Fibroblast of skin of left biceps (primary cell): ENCODE data around the gene GCGR.
"Not testable (repeated sequence)": the region's sequence is repeated elsewhere in the genome, so short reads cannot be mapped to it uniquely, and the experiment has no call there.

Experiments used
- DNase-seq, 2 experiments: peaks; one replicate each; pipeline ENCODE4 v3.0.0-alpha.2; 2013; ENCODE audit warnings: low read depth in 2 of 2

The GCGR gene

DNA sequence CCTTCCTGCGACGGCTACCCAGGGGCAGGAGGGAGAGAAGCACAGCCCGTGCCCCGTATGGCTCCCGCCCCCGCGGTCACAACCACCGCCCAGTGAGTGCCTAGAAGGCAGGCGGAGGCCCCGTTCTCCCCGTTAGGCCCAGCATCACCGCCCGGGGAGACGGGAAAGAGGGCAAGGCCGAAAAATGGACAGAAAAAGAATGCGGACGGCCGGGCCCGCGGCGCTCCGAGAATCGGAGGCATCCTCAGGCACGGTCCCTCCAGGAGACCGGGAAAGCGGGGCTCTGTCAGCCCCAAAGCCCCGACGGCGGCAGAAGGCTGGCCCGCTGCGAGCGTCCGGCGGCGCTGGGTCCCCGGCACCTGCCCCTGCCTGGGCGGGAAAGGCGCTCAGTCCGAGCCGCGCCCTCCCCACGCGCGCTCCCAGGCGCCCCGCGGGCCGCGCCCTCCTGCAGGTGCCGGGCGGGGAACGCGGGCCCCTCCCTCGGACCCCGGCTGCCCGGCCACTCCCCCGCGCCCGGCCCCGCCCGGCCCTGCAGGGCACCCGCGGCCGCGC is 28.7 kb downstream of the GCGR start:
- DNase-seq = no peak

DNA sequence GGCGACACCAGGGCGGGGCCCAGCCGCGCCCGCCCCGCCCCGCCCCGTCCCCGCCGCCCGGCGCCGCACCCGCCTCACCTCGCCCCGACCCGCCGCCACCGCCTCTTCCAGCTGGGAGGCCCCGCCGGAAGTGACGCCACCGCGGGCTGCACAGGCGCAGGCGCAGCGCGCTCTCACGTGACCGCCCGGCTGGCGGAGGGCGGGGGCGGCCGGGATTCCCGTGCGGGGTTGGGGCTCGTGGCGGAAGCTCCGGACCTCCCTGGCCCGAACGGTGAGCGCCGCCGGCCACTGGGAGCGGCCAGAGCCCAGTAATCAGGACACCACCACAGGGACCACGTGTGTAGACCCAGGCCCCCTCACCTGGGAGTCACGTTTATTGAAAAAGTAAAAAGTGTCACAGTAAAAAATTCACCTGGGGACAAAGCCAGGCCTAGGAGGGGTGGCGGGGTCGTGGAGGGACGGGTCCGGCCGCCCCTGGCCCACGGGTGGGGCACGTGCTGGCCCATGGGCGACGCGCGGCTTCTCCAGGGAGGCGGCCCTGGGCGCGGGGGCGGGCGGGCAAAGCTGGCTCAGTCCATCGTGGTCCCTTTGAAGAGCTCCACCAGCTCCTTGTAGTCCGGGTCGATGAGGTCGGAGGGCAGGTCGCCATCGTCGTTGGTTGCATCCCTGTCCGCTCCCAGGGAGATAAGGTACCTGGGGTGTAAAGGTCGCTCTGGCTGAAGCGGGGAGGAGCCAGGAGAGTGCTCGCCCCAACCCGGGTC is 29.4 kb downstream of the GCGR start, which contains the start of gene MCRIP1:
Gene MCRIP1 (minus strand): TSS at position 132 of the 761 bp plus-strand sequence. CDS start 8,785 bp downstream, outside the sequence.
- DNase-seq = peak; percentile 72 to 76

DNA sequence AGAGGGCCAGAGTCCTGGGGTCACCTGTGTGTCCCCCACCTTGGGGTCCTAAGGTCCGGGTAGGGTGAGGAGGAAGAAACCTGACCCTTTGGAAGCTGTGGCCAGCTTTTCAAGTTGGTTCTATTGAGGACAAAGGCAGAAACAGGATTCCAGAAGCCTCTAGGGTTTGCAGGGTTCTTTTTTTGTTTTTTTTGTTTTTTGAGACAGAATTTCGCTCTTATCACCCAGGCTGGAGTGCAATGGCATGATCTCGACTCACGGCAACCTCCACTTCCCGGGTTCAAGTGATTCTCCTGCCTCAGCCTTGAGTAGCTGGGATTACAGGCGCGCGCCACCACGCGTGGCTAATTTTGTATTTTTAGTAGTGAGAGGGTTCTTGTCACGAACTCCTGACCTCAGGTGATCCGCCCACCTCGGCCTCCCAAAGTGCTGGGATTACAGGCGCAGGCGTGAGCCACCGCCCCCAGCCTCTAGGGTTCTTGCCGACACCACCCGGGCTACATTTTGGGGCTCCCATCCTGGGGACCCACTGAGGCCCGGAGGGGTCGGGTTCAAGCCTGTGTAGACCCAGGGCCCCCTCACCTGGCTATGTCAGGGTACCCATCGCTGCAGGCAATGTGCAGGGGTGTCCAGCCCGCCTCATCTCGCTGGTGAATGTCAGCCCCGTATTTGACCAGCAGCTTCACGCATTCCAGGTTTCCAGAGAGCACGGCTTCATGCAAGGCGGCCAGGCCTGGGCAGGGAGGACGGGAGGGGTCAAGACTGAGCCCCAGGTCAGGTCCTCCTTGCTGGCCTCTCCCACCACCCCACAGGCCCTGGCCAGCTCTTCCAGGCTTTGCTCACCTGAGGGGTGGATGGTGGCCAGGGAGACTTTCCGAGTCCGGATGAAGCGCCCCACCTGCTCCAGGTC is 30.2 kb downstream of the GCGR start:
- no peak for DNase-seq

DNA sequence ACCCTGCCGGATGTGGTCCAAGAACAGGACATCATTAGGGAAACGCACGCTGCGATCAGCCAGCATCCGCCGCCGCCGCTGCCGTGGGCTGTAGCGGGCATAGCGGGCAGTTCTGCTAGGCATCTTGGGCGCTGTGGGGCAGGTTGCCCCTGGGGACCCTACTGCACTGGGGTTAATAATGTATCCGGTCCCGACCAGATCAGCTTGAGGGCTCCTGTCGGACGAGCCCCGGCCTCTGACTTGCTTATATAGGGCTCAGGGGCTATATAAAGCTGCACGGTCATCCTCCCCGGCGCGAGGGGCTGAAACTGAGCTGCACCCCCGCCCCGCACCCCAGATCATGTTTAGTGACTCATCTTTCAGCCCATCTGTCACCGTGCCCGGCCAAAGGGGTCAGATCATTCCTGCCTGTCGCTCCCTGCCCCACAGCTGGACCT is 30.9 kb downstream of the GCGR start, which contains the start of gene PPP1R27:
Gene PPP1R27 (minus strand): TSS at position 220 of the 437 bp plus-strand sequence. CDS start 97 bp downstream, at position 123.
- DNase-seq = no peak

DNA sequence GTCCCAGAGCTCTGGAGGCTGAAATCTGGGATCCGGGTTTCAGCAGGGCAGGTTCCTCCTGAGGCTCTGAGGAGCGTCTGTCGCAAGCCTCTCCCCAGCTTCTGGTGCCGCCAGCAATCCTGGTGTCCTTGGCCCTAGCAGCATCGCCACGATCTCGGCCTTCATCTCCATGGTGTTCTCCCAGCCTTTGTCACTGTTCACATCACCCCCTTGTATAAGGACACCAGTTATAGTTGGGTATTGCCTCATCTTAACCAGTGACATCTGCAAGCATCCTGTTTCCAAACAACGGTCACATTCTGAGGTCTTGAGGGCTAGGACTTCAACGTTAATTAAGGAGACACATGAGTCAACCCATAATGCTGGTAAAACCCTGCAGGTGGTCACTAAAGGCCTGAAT is 33.7 kb downstream of the GCGR start:
- DNase-seq = no peak

DNA sequence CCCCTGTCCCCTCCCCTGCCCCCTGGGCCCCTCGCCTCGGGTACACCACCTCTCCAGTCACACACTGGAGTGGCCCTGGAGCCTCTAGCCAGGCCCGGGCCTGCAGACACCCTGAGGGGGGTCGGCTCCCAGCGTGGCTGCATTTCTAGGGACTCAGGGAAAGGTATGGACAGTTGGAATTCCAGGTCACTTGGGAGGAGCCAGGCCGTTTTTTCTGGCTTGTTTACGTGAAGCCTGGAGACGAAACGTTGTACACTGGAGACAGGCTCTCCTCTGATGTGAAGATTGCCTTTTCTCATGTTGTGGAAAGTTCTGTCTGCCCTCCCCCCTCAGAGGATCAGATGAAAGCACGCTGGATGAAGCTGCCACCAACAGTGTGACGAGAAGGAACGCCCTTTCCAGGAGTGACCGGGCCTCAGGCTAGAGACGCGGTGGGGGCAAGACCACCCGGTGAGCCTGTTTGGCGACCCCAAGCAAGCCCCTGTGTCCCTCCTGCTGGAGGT is 34.9 kb downstream of the GCGR start:
- DNase-seq = no peak

DNA sequence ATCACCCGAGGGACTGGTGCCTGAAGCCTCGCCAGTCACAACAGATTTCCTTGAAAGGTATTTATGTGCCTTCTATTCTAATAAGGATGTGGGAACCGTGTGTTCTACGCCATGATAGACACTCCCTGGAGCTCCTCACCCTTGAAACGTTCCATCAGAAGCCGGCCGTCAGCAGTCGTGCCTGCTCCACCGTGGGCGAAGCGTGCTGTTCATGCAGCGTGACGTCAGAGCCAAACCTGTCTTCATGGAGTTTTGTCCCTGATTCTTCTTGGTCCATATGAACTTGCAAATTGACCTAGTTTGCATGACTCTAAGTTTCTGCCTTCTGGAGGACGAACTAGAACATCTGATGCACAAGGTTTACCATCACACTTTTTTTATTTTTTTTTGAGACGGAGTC is 35.4 kb downstream of the GCGR start:
- DNase-seq = no peak

DNA sequence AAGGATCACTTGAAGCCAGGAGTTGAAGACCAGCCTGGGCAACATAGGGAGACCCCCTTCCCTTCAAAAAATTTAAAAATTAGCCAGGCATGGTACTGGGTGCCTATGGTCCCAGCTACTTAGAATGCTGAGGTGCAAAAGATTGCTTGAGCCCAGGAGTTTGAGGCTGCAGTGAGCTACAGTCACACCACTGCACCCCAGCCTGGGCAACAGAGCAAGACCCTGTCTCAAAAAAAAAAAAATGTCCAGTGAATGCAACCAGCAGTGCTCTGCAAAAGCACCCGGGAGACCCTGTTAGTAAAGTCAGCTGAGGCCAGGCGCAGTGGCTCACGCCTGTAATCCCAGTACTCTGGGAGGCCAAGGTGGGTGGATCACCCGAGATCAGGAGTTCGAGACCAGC is 36.1 kb downstream of the GCGR start:
- not testable (repeated sequence) for DNase-seq

DNA sequence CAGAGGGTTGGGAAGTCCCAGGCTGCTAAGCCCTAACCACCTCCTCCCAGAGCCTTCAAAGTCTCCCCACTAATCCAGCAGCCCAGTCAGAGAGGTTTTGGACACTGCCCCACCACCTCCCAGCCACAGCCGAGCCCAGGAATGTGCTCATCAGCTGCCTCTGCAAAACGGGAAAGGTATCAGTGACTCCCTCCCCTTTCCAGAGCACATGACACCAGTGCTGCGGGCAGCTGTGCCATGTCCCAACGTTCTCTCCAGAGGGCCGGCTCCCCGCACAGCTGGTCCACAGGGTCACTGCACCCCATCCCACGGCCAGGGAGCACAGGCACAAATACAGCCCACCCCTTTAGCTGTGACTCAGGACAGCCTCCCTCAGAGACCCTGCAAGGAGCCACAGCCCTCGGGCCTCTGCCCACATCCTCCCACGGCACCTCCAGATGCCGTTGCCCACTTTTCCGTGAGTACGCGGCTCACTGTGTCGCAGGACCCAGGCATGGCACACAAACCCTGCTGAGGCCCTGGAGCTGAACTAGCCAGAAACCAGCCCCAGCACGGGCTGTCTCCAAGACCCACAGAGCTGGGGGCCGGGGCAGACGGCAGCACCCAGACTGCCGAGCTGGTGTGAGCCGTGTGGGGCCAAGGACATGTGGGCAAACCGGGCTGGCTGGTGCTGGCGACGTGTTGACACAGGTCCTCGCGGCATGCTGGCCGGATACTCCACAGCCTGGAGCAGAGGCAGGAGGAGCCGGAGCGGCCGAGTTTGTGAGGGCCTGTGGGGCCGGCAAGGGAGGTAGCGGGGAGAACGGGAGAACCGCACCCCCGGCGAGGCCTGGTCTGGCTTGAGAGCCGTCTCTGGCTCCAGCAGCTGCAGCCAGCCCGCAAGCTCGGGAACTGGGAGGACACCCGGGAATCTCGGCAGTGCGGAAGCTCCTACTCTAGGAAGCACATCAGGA is 37.2 kb downstream of the GCGR start:
- DNase-seq = no peak

DNA sequence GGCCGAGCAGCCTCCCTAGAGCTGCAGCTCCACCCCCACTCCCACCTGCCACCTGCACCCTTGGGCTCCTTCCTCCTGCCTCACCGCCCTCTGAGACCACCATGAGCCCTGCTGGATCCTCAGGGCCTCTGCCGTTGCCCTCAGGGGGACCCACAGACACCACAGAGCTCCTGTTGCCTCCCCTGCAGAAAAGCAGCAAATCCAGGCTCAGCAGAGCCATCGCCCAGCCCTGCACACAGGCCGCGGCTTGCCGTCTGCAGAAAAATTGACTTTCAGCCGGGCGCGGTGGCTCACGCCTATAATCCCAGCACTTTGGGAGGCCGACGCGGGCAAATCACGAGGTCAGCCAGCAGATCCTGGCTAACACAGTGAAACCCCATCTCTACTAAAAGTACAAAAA is 37.9 kb downstream of the GCGR start:
- DNase-seq = no peak

DNA sequence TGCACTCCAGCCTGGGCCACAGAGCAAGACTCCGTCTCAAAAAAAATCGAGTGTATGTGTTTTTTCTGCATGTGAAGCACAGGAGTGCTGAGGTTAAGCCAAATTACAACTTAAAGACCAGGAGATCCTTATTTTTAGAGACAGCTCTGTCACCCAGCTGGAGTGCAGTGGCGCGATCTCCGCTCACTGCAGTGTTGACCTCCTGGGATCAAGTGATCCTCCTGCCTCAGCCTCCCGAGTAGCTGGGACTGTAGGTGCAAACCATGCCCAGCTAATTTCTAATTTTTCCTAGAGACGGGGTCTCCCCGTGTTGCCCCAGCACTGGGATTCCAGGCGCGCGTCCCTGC is 38.4 kb downstream of the GCGR start:
- DNase-seq = no peak

DNA sequence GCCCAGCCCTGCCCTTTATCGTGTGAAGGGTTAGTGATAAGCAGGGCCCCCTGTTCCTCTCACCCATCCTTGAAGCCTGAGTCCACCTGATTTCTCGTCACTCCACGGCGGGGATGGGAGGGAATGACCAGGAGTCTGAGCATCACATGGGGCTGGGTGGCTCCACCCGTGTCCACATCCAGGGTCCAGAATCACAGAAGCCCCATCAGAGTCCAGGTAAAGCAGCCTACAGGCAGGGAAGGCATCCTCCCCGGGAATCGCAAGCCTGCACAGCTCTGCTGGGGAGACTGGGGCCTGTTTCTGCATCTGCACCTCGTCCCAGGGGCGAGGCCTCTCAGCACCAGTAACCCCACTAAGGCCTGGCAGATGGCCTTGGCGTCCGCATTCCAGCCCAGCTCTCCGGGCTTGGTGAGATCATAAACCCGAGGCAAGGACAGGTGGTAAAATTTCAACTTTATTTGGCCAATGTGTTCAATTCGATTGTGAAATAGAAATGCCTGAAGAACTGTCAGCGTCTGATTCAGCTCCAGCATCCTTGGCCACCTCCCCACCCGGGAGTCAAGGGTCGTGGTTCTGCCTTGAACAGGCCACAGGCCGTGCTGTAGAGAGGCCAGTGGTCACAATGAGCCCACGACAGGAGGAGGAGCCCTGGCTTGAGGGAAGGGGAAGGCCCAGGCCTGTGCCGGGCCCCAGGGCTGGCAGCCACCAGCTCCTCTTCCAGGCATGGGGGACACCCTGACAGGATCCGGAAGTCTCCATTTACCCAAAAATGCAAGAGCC is 39.0 kb downstream of the GCGR start:
- no peak for DNase-seq

DNA sequence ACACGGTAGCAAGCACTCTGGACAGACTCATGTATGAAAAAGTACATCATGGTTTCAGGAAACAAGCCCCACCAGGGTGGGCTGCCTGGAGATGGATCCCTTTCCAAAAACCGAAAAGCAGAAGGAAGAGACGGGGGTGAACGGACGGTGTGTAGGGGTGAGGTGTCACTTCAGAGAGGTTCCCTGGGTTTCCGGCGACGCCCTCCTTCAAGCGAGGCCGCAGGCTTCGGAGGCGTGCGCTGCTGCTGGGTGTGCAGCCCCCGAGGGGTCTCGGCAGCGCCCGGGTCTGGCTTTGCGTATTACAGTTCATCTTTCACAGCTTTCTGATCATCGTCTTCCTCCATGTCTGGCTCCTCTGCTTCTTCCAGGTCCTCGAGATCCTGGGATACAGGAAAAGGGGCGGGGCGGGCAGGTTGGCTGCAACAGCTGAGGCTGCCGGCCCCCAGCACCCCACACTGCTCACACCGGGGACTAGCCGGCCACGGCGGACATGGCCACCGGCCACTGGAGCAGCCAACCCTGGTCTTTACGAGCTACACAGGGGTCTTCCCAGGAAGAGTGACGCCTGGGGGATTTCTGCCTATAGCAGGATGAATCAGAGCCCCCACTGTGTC is 39.9 kb downstream of the GCGR start:
- DNase-seq = no peak

DNA sequence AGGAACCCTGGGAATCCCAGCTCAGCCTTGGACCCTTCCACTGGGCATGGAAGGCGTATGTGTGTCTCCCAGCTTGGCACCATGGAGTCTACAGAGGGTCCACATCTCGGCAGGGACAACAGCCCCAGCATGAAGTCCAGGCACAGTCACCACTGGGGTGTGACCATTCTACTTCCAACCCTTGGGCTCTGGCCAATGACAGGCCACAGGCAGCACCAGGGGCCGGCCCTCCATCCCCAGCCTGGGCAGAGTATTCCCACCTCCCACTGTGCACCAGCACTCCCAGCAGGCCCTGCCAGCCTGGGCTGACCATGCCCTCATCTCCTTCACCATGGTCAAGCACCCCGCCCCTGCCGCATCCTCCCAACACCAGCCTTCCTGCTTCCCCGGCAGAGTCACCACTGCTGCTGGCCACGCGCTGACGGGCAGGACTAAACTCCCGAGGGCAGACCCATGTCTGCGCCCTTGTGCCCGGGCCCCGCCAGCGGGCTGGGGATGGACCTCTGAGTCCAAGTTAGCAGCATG is 40.4 kb downstream of the GCGR start:
- no peak for DNase-seq

DNA sequence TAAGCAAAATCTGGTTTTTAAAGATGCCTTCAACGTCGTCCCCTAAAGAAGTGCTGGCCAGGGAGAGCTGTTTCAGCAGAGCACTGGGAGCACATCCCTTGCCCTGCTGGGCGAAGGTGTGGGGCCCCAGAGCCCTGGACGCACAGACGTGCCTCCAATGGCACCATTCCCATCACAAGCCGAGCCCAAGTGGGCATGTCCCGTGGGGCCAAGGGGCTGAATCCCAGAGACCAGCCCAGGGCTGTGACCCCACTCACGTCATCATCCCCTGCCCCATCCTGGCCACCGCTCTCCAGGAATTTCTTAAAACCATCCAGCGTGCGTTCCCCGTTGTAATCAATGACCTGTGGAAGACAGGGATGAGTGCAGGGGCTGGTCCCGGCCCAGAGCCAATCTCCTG is 40.9 kb downstream of the GCGR start:
- no peak for DNase-seq

DNA sequence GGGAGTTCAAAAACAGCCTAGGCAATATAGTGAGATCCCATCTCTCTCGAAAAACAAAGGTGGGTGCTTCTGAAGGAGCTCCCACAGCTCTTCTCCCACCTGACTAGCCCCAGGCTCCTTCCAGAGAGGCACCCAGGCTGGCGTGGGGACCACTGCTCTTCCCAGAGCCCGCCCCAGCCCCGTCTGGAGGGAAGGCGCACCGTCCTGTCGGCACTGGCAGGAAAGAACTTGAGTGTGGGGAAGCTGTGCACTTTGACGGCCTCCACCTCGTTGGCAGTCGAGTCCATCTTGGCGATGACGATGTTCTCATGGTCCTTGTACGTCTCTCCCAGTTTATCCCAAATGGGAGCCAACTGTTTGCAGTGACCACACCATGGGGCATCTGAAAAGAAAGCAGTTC is 41.4 kb downstream of the GCGR start:
- no peak for DNase-seq

DNA sequence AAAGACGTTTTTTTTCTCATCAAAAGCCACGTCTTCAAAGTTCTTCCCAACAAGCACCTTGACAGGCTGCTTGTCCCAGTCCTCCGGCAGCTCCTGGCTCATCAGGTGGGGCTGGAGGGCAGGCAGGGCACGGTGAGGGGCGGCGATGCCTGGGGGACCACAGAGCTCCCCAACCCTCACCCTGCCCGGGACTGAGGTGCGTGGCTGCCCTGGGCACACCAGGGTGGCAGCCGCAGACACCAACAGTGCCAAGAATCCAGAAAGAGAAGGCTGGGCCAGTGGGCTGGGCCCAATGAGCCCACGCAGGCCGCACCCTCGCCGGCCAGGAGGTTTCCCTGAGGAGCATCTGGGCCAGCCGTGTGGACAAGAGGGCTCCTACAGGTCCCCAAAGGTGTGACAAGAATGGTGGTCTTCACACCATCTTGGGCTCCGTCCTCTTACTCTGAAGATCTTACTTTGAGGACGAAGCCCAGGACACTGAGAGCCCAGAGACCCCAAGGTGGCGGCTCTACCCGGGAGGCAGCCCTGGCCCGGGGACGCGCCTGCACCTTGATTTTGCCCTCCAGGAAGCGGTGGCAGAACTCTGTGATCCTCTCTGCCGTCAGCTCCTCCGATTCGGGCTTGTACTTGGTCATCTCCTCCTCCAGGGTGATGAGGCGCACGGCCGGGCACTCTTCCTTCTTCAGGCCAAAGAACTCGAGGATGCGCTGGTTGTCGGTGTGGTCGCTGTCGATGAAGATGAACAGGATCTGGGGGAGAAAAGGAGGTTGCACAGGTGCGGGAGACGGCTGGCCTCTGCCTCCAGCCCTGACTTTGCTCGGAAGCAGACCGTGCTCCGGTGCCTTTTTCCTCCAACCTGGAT is 42.2 kb downstream of the GCGR start:
- no peak for DNase-seq
